Activated CD4-positive, alpha-beta T cell treated with anti-CD3 and anti-CD28 coated beads, Interleukin-2, amount 50 U/mL, for 1 hour (primary cell): ENCODE results near the gene FLRT1.

ENCODE experiments used
- DNase-seq: peaks from one replicate; pipeline ENCODE4 v3.0.0-alpha.2; 2020

The FLRT1 gene

DNA sequence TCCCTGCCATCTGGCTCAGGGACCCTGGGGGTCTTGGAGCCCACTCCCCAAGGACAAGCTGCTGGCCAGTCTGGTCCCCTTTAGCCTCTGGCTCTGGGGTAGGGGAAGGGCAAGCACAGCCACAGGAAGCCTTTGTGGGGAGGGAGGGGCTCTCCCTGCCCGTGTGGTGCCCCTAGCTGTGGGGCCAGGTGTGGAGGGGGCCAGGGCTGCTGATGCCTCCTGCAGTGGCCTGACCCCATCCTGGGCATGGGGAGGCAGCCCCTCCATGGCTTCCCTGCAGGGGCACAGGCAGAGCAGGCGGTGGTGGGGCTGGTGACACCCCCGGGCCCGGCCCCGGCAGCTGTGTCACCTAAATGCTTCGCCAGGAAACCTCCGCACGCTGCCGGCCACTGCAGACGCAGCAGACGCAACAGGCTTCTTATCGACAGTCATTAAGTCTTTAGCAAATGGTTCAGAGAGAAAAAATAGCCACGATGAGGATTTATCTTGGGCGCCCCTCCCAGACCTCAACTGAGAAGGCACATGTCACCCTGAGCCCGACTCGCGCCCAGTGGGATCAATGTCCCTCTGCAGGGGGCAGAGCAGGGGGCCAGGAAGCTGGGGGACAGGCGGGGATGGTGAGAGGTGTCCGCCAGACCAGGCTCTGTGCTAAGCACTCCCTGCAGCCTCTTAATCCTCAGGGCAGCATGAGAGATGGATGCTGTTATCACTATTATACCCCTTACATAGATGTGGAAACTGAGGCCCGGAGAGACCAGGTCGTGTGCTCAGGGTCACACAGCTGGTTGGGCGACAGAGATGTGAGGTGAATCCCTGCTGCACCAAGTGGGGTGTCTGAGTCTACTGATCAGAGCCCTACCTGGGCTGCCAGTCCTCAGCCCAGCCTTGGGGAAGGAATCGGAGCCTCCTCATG is 33.9 kb downstream of the FLRT1 start:
- DNase-seq: no peak

DNA sequence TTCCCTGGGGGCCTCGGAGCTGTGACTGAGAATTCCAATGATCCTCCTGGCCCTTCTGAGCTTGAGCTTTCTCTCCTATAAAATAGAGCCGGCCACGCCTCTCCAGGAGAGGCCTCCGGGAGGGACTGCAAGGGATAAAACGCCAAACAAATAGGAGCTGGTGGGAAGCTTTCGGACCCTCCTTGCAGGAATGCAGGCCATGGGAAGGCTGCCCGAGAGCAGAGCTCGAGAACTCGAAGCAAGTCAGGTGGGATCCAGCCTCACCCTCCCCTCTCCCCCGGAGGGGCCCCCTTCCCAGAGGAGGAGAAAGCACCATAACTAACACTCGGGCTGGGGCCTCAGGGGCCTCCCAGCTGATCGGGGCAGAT is 34.6 kb downstream of the FLRT1 start:
- no peak for DNase-seq

- no peak for DNase-seq
Measured at GRCh38 chr11:64071849-64072248, 36.1 kb downstream of the FLRT1 start.

DNA sequence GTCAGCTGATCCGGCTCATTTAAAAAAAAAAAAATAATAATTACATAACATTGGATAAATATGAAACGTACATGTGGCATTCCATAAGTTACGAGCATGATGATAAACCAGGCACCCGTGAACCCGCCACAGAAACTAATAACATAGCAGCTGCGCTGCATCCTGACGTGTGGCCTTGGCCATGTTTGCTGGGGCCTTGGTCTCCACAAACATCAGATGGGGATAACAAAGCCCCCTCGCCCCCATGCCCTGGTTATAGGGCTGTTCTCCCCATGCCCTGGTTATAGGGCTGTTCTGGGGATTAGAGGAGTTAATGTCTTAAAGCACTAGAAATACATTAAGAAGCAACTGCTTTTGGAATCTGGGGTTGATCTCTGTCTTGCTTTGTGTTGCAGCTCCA is 36.7 kb downstream of the FLRT1 start:
- no peak for DNase-seq

- DNase-seq: no peak
Measured at GRCh38 chr11:64072871-64073270, 37.1 kb downstream of the FLRT1 start.

- DNase-seq: no peak
Measured at GRCh38 chr11:64073542-64073941, 37.8 kb downstream of the FLRT1 start.

GRCh38 chr11:64074239-64074638 is 38.5 kb downstream of the FLRT1 start:
- DNase-seq: no peak

DNA sequence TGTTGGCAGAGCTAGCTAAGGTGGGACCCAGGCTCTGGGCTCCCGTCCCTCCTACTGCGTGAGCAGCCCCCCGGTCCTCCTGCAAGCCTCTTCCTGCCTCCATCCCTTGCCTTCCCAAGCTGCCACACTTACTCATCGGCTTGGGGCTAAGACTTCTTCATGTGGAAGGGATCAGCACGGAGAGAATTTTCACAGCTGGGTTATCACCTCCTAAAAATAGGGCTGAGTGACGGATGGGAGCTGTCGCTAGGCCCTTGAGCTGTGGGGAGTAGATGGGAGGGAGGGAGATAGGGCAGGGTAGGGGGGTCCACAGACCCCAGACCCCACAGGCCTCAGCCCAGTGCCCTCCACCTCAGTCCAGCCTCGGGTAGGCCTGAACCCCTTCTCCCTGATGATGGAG is 41.0 kb downstream of the FLRT1 start:
- DNase-seq: no peak

DNA sequence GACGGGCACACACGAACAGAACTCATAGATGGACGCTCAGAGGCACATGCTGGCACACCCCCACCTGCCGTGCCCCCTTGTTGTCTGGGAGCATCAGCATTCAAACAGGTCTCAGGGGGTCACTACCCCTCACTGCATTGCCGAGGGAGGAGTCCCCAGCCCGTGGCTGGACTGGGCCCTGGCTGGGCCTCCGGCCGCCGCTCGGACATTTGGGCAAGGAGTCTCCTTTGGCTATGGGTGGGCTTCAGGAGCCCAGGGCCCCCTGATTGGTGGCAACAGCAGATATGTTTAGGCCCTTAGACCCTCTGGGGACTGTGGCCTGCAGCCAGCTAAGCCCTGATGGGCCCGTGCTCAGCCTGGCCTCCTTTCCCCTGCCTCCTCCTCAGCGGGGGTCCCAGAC is 41.9 kb downstream of the FLRT1 start:
- DNase-seq: no peak

- DNase-seq: no peak
Measured at GRCh38 chr11:64078284-64078683, 42.6 kb downstream of the FLRT1 start.

DNA sequence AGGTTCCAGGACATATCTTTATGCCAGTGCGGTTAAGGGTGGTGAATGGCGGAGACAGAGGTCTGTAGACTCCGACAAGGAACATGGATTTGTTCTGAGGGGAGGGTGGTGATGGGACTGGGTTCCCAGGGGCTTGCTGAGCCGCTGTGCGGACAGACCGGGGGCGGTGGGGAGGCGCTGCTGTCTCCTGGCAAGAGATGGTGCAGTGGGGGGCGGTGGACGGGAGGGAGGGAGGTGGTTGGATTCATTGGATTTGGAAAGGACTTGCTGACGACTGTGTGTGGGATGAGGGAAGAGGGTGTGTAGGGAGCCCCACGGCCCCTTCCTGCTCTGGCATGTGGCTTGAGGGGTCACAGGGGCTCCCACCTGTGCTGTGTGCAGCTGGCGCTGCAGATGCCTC is 43.2 kb downstream of the FLRT1 start:
- no peak for DNase-seq

DNA sequence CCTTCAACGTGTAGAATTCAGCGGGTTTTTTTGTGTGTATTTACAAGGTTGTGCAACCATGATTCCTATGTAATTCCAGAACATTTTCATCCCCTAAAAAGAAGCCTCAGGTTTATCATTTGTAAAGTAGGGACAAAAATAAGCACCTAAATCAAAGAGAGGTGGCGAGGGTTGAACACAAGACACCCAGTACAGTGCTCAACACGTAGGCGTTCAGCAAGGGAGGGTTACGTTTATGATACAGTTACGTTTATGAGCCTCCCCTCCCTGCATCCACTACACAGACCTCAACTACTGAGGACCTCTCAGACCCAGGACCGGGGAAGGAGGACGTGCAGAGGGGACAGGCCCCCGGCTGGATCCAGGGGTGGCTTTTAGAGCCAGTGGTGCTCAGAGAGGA is 44.7 kb downstream of the FLRT1 start:
- DNase-seq: no peak

DNA sequence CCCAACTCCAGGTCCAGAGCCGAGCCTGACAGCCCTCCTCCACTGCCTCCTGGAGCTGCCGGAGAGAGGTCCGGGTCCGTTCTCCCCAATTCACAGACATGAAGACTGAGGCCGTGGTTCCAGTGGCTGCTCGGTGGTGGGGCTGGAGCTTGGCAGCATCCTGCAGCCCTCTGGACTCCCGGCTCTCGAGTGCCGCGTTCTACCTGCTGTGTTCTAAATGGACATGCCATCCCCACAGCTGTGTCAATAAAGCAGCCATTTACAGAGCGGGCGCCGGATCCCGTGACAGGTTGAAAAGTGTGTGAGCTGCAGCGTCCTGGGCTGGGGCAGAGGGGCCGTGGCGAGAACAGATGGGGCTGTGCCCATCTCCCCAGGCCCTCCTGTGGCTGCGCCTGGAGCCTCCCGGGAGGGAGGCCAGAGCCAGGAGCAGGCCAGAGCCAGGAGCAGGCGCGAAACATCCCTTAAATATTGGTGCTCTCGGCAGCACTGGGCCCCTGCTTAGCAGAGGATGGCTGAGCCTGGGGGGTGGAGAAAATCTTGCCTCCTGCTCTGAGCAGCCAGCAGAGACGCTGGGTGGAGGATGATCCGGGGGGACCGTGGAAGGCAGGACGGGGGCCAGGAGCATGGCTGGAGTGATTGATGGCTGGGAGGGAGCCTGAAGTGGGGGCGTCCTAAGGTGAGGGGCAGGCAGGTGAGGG is 46.2 kb downstream of the FLRT1 start:
- DNase-seq: no peak

GRCh38 chr11:64083398-64084080 is 47.8 kb downstream of the FLRT1 start:
- no peak for DNase-seq

GRCh38 chr11:64084146-64084950 is 48.6 kb downstream of the FLRT1 start:
- no peak for DNase-seq

- no peak for DNase-seq
Measured at GRCh38 chr11:64084951-64085710, 49.4 kb downstream of the FLRT1 start.
